Anterior cingulate cortex (tissue), 58 donors: ENCODE data around the gene ATP1A3.

Experiments used
- DNase-seq, 58 donors: peaks; one replicate each; lab custom pipeline; 2025; lab: John Stamatoyannopoulos, UW

Gene ATP1A3

DNA sequence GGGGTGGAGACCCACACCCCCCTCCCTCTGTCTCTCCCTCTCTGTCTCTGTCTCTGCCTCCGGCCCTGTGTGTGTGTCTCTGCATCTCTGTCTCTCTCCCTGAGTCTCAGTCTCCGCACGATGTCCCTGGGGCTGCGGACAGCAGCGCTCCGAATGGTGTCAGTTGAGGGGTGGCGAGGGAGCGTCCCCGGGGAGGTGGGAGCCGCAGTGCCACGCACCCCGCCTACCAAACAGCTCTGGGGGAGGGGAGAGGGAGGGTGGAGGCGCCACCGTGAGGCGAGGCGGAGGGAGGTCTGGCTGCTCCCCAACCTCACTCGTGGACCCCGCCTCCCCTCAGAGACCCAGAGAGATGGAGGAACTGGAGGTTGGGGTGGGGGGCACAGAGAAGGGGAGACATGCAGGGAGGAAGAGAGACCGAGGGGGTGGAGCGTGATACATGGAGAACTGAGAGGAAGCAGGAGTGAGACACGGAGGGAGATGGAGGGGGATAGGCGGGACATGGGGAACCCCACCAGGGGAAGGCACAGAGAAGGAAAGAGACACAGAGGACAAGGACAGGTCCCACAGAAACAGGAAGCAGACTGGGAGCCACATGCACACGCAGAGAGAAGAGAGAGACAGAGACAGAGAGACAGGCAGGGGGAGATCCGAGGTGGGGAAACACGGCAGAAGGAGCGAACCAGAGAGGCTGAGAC is 73.0 kb downstream of the ATP1A3 start:
- no peak for DNase-seq

DNA sequence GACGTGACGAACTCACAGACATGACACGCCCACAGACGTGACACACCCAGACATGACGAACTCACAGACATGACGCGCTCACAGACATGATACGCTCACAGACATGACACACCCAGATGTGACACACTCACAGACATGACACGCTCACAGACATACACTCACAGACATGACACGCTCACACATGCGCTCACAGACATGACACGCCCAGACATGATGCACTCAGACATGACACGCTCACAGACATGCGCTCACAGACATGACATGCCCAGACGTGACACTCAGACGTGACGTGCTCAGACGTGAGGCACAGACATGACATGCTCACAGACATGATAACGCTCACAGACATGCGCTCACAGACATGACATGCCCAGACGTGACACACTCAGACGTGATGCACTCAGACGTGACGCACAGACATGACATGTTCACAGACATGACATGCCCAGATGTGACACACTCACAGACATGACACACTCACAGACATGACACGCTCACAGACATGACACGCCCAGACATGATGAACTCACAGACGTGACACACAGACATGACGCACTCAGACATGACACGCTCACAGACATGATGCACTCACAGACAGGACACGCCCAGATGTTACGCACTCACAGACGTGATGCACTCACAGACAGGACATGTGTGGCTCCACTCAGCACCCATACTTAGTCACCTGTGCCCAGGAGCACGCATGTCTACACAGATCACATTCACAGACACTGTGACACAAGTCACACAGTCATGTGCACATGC is 73.9 kb downstream of the ATP1A3 start:
- DNase-seq = no peak

DNA sequence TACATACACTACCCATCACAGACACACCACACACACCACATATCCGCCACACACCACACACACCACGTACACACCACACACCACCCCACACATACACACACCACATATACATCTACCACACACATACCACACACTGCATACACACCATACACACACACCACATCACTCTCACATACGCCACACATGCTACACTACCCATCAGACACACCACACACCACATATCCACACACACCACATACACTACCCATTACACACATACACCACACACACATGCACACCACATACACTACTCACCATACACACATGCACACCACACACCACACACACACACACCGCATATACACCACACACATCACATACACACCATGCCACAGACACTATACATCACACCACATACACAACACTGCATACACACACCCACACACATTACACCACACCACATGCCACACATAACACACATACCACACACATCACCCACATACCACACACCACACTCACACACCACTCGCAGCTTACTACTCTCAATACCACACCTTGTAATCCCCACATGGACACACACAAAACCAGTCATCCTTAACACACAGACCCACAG is 75.3 kb downstream of the ATP1A3 start:
- DNase-seq = no peak

DNA sequence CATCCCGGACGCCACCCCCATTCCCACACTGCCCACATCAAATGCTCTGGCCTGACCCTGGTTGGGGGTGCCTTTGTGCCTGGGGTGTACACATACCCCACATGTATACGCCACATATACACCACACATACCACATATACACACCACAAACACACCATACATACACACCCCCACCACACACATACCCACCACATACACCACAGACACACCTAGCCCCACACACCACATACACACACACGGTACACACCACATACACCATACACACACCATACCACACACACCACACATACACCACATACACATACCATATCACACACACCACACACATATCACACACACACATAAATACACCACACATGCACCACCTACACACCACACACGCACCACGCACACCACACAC is 75.9 kb downstream of the ATP1A3 start:
- no peak for DNase-seq

DNA sequence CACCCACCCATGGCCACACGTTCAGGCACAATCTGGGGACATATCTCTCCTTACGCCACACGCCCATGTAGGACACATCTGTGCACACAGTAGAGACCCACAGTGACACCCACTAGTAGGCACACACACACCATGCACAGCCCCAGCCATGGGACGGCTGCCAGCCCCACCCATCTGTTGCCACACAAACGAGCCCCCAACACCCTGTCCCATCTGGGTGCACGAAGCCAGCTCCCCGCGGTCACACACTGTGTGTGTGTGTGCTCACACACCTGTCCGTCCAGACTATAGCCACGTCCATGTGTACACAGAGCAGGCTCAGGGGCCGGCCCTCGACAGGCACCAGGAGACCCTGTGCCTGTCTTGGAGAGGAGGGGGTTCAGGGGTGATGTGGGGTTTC is 76.4 kb downstream of the ATP1A3 start:
- DNase-seq = no peak
